OCI-LY3 (cell line): Measurements from ENCODE around the gene USB1.

Source experiments
- CTCF ChIP-seq: fragments of 200-600, 300-600 bp; sonication (generic); IDR thresholded peaks from 2 replicates; pipeline ENCODE4 v1.5.1; 2014; ENCODE audit warnings: antibody characterized with exemption, low read length, low read depth
- EZH2phosphoT487 ChIP-seq: fragments of 200-600 bp; shearing (Covaris generic); IDR thresholded peaks from 2 replicates; pipeline ENCODE4 v1.6.1; 2018; ENCODE audit warnings: antibody characterized with exemption, mixed run types, low read depth

- no peak for TF ChIP-seq CTCF
- no peak for TF ChIP-seq EZH2phosphoT487
These were observed 43.4 kb upstream of the USB1 start for GRCh38 chr16:57957673-57958392.
